HCT116 (cell line): ENCODE measurements around the gene SIRT7. TPM values are rescaled to one million over a fixed set of nuclear protein-coding genes. Genes with fewer than 3 reads are reported as not detected.
A peak's percentile ranks its signal among the peaks of the same experiment; 100 is the strongest.

Source experiments
- ATAC-seq: fragments of 200-7000 bp; cut with Tn5 transposase; 2 replicates; pipeline ENCODE4 v1.9.1; 2020; ENCODE audit warnings: mild to moderate bottlenecking, moderate library complexity
- BruUV-seq: library from RNA; stranded (reverse); fragments of 400-500 nt; replicated peaks from 2 replicates; lab custom pipeline; 2021; lab: Mats Ljungman, UMichigan
- CTCF ChIA-PET: fragments of 300-600 bp; sonication (Branson Sonifier 250); formaldehyde crosslinking; loops from one replicate; lab custom pipeline; 2021; ENCODE audit warnings: antibody characterized with exemption; lab: Charles Lee
- POLR2A ChIA-PET: fragments of 300-600, 350-600 bp; sonication (Branson Sonifier 250); formaldehyde crosslinking; loops from one replicate; lab custom pipeline; 2021; ENCODE audit warnings: antibody characterized with exemption; lab: Charles Lee
- RAD21 ChIA-PET, 2 experiments: fragments of 300-600 bp; sonication (Branson Sonifier 250); formaldehyde crosslinking; loops; one replicate each; lab custom pipeline; 2023; ENCODE audit warnings: low total read pairs in 2 of 2; ENCODE audit not compliant: uncharacterized antibody in 2 of 2, unreplicated experiment in 2 of 2, low non-redundant PET in 1 of 2; lab: Charles Lee
- DNase-seq: peaks from one replicate; pipeline ENCODE4 v3.0.0-alpha.2; 2010; ENCODE audit warnings: low read depth, low spot score
- H2AFZ ChIP-seq: fragments of 200-600 bp; shearing (Covaris generic), sonication (generic); 2 replicates; pipeline ENCODE4 v1.6.1; 2017; ENCODE audit warnings: low read depth, mixed run types, mixed read lengths, antibody characterized with exemption, low read length; ENCODE audit not compliant: poor library complexity, severe bottlenecking
- H3K27ac ChIP-seq: 2 replicates; pipeline ENCODE4 v1.5.1; 2012; ENCODE audit warnings: low read depth, low read length
- H3K27me3 ChIP-seq: fragments of 200-600 bp; sonication (generic); 2 replicates; pipeline ENCODE4 v1.6.1; 2016; ENCODE audit warnings: mixed run types, low read length, mixed read lengths; ENCODE audit not compliant: insufficient read depth
- H3K36me3 ChIP-seq, 2 experiments: fragments of 200-500 bp in 1 of 2; fragments of 200-600 bp in 1 of 2; sonication (Bioruptor generic) in 1 of 2; sonication (generic) in 1 of 2; 2 replicates each; pipeline versions ENCODE4 v1.5.1 to v1.6.1; 2014 to 2016; ENCODE audit warnings: low read length in 2 of 2, inconsistent platforms in 1 of 2, mixed read lengths in 1 of 2, mixed run types in 1 of 2; ENCODE audit not compliant: insufficient read depth in 2 of 2, control insufficient read depth in 1 of 2
- H3K4me1 ChIP-seq, 2 experiments: fragments of 200-600 bp in 1 of 2; sonication (generic) in 1 of 2; 2 replicates each; pipeline versions ENCODE4 v1.5.1 to v1.6.1; 2012 to 2017; ENCODE audit warnings: low read length in 2 of 2, inconsistent platforms in 1 of 2, mild to moderate bottlenecking in 1 of 2, mixed read lengths in 1 of 2, mixed run types in 1 of 2, moderate library complexity in 1 of 2; ENCODE audit not compliant: insufficient read depth in 2 of 2, control insufficient read depth in 1 of 2
- H3K4me2 ChIP-seq: fragments of 200-600 bp; sonication (generic); 2 replicates; pipeline ENCODE4 v1.6.1; 2017; ENCODE audit warnings: mixed run types, low read length, mixed read lengths
- H3K4me3 ChIP-seq, 2 experiments: fragments of 200-600 bp in 1 of 2; sonication (generic) in 1 of 2; replicated peaks in 1 of 2; 2 replicates each; pipeline ENCODE4 v1.5.1; 2011 to 2016; ENCODE audit warnings: low read length in 2 of 2, control low read depth in 1 of 2, low read depth in 1 of 2, mild to moderate bottlenecking in 1 of 2, mixed read lengths in 1 of 2, mixed run types in 1 of 2
- H3K79me2 ChIP-seq: fragments of 200-600 bp; sonication (generic); 2 replicates; pipeline ENCODE4 v1.6.1; 2017; ENCODE audit warnings: mild to moderate bottlenecking, mixed run types, low read length, moderate library complexity, mixed read lengths; ENCODE audit not compliant: insufficient read depth
- H3K9ac ChIP-seq: fragments of 200-600 bp; sonication (generic); 2 replicates; pipeline ENCODE4 v1.6.1; 2016; ENCODE audit warnings: low read length, mixed read lengths
- H3K9me2 ChIP-seq: fragments of 200-600 bp; sonication (generic), shearing (Covaris generic); 2 replicates; pipeline ENCODE4 v1.6.1; 2017; ENCODE audit warnings: mixed run types, mild to moderate bottlenecking, moderate library complexity; ENCODE audit not compliant: insufficient read depth
- H3K9me3 ChIP-seq, 2 experiments: fragments of 200-500 bp in 1 of 2; fragments of 200-600 bp in 1 of 2; sonication (Bioruptor generic) in 1 of 2; sonication (generic) in 1 of 2; 2 replicates each; pipeline ENCODE4 v1.6.1; 2014 to 2017; ENCODE audit warnings: low read length in 2 of 2, mixed read lengths in 2 of 2, inconsistent platforms in 1 of 2, low read depth in 1 of 2, mild to moderate bottlenecking in 1 of 2, mixed run types in 1 of 2, moderate library complexity in 1 of 2; ENCODE audit not compliant: control insufficient read depth in 1 of 2, insufficient read depth in 1 of 2
- H4K20me1 ChIP-seq: fragments of 200-600 bp; sonication (generic), shearing (Covaris generic); 2 replicates; pipeline ENCODE4 v1.6.1; 2017; ENCODE audit warnings: mixed run types, mild to moderate bottlenecking, moderate library complexity; ENCODE audit not compliant: insufficient read depth
- ATF3 ChIP-seq: IDR thresholded peaks from 2 replicates; pipeline ENCODE4 v1.6.1; 2012
- EGR1 ChIP-seq: IDR thresholded peaks from 2 replicates; pipeline ENCODE4 v1.6.1; 2012; ENCODE audit warnings: low read depth
- ELF1 ChIP-seq: IDR thresholded peaks from 2 replicates; pipeline ENCODE4 v1.6.1; 2012; ENCODE audit warnings: low read depth, borderline replicate concordance
- EZH2phosphoT487 ChIP-seq: fragments of 200-600 bp; IDR thresholded peaks from 2 replicates; pipeline ENCODE4 v1.6.1; 2018; ENCODE audit warnings: antibody characterized with exemption, borderline replicate concordance
- POLR2A ChIP-seq: IDR thresholded peaks from 2 replicates; pipeline ENCODE4 v1.7.0; 2011; ENCODE audit warnings: borderline replicate concordance; ENCODE audit not compliant: insufficient read depth, insufficient read length; ENCODE audit errors: extremely low read depth
- POLR2AphosphoS5 ChIP-seq: IDR thresholded peaks from 2 replicates; pipeline ENCODE4 v1.6.1; 2011; ENCODE audit warnings: mild to moderate bottlenecking, low read depth, low read length, moderate library complexity
- RAD21 ChIP-seq: IDR thresholded peaks from 2 replicates; pipeline ENCODE4 v1.6.1; 2012; ENCODE audit warnings: low read depth, mild to moderate bottlenecking
- YY1 ChIP-seq: IDR thresholded peaks from 2 replicates; pipeline ENCODE4 v1.6.1; 2011; ENCODE audit warnings: low read length, low read depth, moderate library complexity, mild to moderate bottlenecking; ENCODE audit not compliant: insufficient replicate concordance; ENCODE audit errors: extremely low read depth
- ZBTB33 ChIP-seq: IDR thresholded peaks from 2 replicates; pipeline ENCODE4 v1.6.1; 2011; ENCODE audit warnings: mild to moderate bottlenecking, low read length, moderate library complexity; ENCODE audit not compliant: insufficient replicate concordance; ENCODE audit errors: extremely low read depth
- ZFX ChIP-seq: fragments of 450-650 bp; IDR thresholded peaks from 2 replicates; pipeline ENCODE4 v1.6.1; 2017
- intact Hi-C: fragments of 100-400 bp; cut with micrococcal nuclease; formaldehyde crosslinking; loops from 2 replicates; pipeline ENCODE4 v1.10.0; 2022
- total RNA-seq: library from RNA; stranded (reverse); gene quantifications from one replicate; pipeline ENCODE4 v1.2.1, GENCODE V29; 2021; ENCODE audit not compliant: unreplicated experiment

Gene SIRT7
- total RNA-seq, 1 experiment from 2014 or later: 62.6 TPM

GRCh38 chr17:81902653-81903414 lies 15.1 kb downstream of the SIRT7 start:
- H3K79me2 ChIP-seq: no peaks in the 10 kb centered on the region; the same call in 1 of the 2 replicates
- no peak overlapping the region for H2AFZ ChIP-seq
- ChIA-PET RAD21 (no interaction called here), CTCF (no interaction called here), POLR2A (no interaction called here)
- H3K27me3 ChIP-seq: no peaks in the 10 kb centered on the region
- peak overlapping the region; percentile 50 for H3K4me2 ChIP-seq
- intact Hi-C loops: no loop called here
- H3K4me1 ChIP-seq: peaks cover 17 to 37% of the 10 kb centered on the region in 2 experiments
- TF ChIP-seq POLR2AphosphoS5: no peak
- no peak for TF ChIP-seq ZBTB33
- TF ChIP-seq EGR1: no peak
- no peak for TF ChIP-seq RAD21
- no peak for TF ChIP-seq EZH2phosphoT487
- TF ChIP-seq ELF1: no peak
- no peak for TF ChIP-seq ATF3
- TF ChIP-seq ZFX: no peak
- TF ChIP-seq POLR2A: no peak
- no peak for TF ChIP-seq YY1
- H3K36me3 ChIP-seq: peaks cover 0 to 21% of the 10 kb centered on the region in 2 experiments; a peak in 1 of 4 replicates
- no peaks in the 10 kb centered on the region for H3K9me3 ChIP-seq
- ATAC-seq (no peak), DNase-seq (no peak)
- BruUV-seq: no TSS peak
- peak overlapping the region; percentile 16; the same call in 1 of the 2 replicates for H3K9ac ChIP-seq
- H3K27ac ChIP-seq: peak overlapping the region; percentile 10; the same call in 1 of the 2 replicates
- H4K20me1 ChIP-seq: no peaks in the 10 kb centered on the region
- no peaks in the 10 kb centered on the region for H3K9me2 ChIP-seq
- H3K4me3 ChIP-seq: no peak overlapping the region
